ENCODE data around the gene RPL14.

GRCh38 chr3:40516201-40516600 lies 59.1 kb downstream of the RPL14 start:
- TF ChIP-seq TCF7L2 (IDR thresholded peaks at IDR 0.05; ENCODE audit: low read depth, low read length) (no peak), NPAS2 (CRISPR knock-in tag; IDR thresholded peaks at IDR 0.05; ENCODE audit: borderline replicate concordance) (no peak), ZBTB8A (CRISPR knock-in tag; IDR thresholded peaks at IDR 0.05; ENCODE audit: borderline replicate concordance, low read depth) (no peak), MAX (IDR thresholded peaks at IDR 0.05) (no peak), NR2F1 (CRISPR knock-in tag; IDR thresholded peaks at IDR 0.05) (no peak), ZFP36 (IDR thresholded peaks at IDR 0.05; ENCODE audit: borderline replicate concordance, low read depth, low read length, partially characterized antibody) (no peak), CTCF (CRISPR knock-in tag; IDR thresholded peaks at IDR 0.05) (no peak), NONO (IDR thresholded peaks at IDR 0.05) (no peak), NONO (CRISPR knock-in tag; conservative IDR thresholded peaks at IDR 0.05) (no peak), ZMAT3 (CRISPR knock-in tag; conservative IDR thresholded peaks at IDR 0.05) (no peak), ZNF260 (CRISPR knock-in tag; IDR thresholded peaks at IDR 0.05; ENCODE audit: borderline replicate concordance, low read depth) (no peak), FOXP1 (IDR thresholded peaks at IDR 0.05) (no peak), FOXP1 (CRISPR knock-in tag; IDR thresholded peaks at IDR 0.05) (no peak), MXD3 (CRISPR knock-in tag; IDR thresholded peaks at IDR 0.05) (no peak), USF2 (IDR thresholded peaks at IDR 0.05; ENCODE audit: low read depth, low read length) (no peak), USF2 (CRISPR knock-in tag; IDR thresholded peaks at IDR 0.05; ENCODE audit: borderline replicate concordance) (no peak)
